HG03095 (cell line): ENCODE measurements around the gene ZNF79.

Source experiments
- ATAC-seq: cut with Tn5 transposase; IDR thresholded peaks from one replicate; pipeline ENCODE4 v1.9.1; 2021; ENCODE audit warnings: moderate library complexity; ENCODE audit not compliant: unreplicated experiment

ZNF79 gene

DNA sequence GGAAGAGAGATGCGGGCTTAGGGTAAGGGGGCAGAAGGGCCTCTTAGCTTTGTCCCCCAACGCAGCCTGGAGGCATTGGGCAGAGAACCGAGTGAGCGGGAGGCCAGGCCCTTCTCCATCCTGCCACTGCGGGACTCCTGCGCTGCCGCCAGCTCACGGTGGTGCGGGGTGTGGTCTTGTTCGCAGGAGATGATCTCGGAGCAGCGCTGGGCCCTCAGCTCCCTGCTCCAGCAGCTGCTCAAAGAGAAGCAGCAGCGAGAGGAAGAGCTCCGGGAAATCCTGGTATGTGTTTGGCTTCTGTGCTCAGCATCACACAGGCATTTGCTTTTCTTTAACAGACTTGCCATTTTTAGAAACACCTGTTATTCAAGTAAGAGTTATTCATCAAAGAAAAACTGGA, 68.4 kb downstream of the ZNF79 start:
- ATAC-seq: no peak

DNA sequence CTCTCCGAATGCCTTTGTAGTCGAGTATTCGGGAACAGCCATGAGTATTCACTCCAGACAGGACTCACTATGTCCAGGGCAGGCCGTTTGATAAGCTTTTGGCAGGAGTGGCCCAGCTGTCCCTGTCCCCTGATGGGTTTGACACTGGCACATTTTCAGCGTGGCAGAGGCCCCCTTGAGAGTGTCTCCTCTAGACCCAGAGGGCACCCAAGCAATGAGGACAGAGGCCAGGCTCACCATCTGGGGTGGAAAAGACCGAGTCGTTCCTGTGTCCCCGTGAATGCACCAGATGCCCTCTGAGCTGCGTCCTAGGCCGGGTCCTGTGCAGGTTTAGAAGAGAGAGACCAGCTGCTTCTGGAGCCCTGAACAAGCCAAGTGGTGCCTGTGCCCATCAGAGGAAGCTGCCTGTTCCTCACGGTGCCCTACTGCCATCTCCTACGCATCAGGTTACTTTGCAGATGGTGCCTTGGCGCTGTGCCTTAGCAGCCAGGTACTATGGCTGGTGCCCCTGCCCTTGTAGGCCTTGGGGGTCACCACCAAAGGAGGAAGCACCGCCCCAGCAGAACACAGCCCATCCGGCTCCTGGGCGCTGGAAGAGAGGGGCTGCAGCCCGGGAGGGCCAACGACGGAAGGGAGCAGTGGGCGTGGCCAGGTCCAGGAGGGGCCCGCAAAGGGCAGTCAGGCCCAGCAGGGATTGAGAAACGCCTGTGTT, 69.6 kb downstream of the ZNF79 start:
- no peak for ATAC-seq

DNA sequence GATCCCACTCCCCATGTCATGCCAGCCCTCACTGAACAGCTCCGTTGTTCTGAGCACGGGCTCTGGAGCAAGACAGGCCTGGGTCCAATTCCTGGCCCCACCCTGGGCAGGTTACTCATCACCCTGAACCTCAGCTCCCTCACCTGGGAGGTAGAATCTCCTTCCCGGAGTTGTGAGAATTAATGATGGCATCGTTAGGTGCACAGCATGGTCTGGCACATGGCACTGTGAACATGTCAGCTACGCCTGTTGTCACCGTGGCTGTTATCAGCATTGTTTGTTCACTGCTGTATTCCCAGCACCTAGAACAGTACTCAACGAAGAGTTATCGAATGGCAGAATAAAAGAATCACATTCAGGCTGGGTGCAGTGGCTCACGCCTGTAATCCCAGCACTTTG, 70.1 kb downstream of the ZNF79 start:
- no peak for ATAC-seq
